Measurements from ENCODE around the gene FCN1.

The FCN1 gene

DNA sequence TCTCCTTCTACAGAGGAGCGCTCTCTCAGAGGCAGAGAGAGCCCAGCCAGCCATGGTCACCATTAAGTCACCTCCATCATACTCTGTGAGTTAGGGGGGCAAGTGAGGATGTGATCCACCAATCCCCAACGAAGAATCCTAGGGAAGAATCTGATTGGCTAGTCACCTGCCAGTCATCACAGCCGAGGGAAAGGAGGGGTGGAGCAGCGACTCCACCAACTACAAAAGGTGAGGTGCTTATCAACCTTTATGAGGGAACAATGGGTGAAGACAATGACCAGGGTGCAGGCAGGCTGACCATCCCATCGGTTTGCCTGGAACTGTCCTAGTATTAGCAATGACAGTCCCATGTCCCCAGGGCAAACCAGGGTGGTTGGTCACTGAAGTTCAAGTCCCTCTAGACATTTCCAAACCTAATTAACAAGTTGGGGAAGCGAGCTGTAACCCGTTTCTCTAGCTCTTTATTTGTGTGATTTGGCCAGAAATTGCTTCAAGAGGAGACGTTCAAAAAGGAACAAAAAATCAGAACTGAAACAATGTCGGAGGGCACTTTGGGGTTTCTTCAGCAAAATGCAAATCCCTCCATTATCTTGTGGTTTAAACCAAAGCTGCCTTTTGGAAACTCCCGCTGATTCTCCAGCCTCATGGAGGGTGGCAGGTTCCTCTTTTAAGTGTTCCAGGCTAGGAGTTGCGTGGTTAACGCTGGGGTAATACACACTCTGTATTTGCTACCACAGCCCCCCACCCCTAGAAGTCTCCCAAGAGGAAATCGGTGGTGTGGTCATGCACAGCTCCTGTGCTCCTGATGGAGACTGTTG lies 18.8 kb upstream of the FCN1 start:
- DNase-seq = no peak

DNA sequence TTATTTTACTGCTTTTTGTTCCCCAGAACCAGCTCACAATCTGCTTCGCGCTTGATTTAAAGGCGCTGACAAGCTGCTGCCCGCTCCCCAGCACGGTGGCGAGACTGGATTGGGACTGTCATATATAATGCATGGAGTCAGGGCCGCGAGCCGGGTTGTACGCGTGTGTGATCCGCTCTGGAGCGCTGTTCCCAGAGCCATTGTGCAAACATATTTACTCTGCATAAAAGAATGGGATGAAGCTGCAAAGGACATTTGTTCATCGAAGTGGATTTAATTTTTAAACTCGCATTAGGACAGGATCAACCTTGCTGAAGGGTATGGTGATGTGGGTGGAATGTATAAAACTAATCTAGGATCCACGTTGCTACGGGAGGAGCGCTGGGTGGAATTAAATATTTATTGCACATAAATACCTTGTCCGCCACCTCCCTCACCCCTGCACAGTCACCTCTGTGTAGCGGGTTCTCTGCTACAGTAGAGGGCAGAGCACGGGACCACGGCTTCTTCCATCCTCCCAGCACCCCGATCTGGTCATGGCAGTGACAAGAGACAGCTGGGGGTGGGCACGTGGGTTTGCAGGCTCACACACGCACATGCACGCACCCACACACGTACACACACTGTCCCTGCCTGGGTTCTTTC lies 18.1 kb upstream of the FCN1 start:
- DNase-seq = no peak

DNA sequence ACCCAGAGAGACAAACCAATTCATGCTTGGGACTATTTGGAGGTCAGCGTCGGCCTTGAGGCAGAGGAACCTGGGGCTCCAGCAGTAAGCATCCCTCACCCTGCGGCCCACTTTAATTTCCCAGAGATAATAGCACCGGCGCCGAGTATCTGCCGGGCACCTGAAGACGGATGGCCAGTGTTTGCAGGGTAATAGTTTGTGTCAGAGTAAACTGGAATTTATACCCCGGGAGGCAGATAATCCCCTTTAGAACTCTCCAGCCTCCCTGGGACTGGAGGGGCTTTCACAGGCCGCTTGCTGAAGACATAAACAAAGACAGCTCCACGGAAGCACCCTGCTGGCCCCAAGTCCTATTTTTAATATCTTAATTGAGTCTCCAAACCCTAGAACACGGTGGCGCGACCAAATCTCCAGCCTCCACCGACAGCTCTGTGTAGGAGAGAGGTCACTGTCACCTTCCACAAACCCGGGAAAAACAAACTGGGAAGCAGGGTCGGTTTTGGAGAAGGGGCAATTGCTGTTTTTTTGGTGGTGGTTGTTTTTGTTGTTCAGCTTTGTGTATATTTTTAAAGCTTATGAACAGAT lies 17.4 kb upstream of the FCN1 start:
- no peak for DNase-seq

DNA sequence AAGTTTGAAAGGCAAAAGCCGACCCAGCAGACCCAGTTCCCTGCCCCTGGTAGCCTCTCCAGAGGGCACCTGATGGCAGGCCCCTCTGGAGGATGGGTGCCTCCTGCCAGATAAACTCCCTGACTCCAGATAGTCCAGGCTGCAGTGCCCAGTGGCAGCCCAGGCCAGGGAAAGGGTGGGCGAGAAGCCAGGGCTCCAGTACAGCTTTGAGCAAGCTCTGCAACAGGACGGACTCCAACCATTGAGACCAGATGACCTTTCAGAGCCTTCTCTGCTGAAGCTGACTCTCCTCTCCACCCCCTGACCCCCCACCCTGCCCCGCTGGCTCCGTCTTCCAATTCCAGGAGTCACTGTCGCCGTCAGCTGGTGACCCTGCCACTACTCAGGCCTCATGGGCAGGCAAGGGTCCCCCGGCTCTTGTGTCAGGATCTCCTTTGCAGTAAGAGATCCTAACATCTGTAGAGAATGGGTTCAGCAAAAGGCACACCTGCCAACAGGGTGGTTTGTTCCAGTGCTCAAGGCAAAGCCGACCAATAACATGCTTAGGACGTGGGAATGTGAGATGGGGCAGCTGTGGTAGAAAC lies 15.5 kb upstream of the FCN1 start:
- no peak for DNase-seq

DNA sequence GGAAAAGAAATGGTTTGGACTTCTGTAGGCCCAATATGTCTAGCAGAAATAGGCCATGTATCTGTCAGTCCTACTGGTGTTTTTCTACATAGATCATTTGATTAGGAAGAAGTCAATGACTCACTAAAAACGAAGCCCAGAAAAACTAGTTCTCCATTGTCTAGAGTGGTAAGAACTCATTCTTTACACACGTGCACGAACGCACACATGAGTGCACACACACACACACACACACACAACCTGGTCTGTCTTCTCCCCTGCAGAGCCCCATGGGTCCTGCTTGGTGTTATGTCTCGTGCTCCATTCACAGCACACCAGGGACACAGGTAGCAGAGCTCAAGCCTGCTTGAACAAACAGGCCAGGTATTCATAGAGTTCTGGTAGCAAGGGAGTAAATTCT lies 14.9 kb upstream of the FCN1 start:
- no peak for DNase-seq

DNA sequence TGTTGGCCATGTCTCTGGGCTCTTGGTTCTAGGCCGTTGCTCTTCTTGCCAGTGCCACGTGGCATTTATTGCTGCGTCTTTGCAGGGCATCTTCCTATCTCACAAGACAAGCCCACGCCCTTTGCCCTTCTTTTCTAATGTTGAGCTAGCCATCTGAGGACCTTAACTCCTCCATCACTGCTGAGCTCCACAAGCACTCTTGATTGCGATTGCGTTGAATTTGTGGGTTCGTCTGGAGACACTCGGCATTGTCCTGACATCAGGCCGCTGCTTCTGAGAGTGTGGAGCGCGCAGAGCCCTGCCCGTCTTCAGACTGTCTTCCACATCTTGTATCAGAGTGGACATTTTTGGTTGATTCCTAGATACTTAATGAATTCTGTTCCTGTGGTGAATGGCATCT lies 14.5 kb upstream of the FCN1 start:
- DNase-seq = no peak

DNA sequence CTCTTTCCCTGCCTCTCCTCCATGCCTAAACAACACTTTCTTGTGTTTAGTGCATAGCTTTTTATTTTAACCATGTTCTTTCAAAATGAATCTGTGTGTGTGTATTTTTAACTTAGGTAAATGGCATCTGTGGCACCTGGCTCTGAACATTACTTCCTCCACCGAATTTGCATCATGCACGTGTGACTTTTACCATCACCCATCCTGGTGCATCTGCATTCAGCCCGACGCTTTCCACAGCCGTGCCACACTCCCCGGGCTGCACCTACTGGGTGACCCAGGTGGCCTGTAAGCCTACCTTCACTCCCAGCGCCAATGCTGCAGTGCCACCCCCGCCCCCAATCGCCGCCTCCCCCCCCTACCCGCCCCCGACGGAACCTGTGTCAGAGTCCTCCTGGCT lies 12.7 kb upstream of the FCN1 start:
- no peak for DNase-seq

DNA sequence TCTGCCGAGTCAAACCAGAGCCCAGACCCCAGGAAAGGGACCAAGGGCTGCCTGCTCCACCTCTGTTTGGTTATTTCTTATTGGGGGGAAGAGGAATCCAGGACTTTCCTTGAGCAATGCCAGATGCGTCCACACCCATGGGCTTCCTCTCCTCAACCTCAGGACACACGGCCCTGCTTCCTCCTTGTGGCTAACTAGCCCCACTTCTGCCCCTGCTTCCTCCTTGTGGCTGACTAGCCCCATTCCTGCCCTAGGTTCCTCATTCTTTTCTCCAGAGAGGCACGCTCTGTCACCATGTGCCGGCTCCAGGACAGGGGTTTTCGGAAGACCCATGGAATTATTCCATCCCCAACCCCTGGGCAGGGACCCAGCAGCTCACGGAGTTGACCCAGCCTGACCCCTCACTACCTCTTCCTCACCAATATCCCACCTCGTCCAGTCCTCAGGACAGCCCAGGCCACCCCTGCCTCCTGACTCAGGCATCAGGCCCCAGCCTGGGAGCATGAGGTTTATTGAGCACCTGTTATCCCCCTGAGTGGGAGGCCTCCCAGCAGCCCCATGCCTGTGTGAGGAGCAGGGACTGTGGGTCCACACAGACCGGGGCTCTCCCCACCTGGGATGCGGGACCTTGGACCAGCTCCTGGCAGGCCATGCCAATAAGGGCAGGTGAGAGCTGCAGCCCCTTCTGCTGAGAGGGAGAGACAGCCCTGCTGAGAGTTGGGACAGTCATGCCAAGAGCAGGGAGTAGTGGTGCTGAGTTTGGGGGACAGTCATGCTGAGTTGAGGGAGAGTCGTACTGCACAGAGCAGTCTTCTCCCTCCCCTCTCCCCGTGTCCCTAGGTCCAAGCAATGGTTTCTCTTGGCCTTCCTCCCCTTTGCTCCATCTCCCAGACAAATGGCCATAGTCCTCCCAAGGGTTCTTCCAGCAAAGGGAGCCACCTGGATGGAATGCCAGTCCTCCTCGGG lies 11.8 kb upstream of the FCN1 start:
- DNase-seq = no peak

DNA sequence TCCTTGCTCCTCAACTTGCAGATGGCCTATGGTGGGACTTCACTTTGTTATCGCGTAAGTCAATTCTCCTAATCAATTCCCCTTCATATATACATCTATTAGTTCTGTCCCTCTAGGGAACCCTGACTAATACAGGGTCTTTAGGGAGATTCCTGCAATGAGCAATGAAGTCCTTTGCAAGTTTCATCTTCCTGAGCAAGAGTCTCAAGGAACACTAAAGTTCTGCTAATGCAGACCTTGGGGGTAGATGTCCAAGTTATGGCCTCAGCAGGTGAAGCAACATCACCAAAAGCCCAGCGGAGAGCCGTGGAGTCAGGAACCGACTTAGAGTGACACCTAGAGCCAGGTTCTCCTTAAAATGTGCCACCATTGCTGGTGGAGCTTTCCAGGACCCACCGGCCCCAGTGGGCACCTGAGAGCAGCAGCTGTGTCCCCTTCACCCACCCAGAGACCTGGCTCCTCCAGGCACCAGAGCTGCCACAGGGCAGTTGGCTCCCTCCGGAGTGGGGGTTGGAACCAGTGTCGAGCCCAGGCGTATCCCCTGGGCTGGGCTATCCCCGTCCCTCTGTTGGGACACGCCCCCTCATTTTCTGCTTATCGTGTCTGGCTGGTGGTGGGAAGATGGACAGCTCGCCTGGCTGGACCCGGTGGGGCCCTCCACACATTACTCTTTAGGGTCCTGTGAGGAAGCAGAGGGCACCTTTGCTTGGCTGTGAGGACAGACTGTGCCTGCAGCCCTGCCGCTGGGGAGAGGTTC lies 10.9 kb upstream of the FCN1 start:
- no peak for DNase-seq

DNA sequence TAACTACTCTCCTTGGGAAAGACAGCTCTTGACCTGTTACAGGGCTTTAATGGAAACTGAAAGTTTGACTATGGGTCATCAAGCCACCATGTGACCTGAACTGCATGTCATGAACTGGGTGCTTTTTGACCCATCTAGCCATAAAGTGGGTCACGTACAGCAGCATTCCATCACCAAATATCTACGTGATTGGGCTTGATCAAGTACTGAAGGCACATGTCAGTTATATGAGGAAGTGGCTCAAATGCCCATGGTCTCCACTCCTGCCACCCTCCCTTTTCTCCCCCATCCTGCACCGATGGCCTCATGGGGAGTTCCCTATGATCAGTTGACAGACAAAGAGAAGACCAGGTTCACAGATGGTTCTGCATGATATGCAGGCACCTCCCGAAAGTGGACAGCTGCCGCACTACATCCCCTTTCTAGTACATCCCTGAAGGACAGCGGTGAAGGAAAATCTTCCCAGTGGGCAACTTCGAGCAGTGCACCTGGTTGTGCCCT lies 7.3 kb upstream of the FCN1 start:
- no peak for DNase-seq

DNA sequence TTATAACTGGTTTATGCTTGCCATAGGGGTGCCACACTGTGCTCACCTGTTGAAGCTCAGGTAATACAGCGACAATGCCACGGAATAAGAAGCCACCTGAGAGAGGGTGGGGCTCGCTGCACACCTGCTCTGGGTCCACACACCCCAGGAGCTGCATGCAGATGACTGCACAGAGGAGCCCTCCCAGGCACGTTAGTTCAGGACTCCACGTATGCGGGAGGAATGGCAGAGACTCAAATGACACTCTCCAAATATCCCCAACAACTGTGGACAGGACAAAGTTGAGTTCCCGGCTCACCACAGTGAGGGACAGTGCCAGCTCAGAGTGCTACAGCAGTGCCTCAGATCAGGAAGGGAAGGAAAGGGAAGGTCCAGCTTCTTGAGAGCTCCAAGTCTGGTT lies 5.8 kb upstream of the FCN1 start:
- DNase-seq = no peak

DNA sequence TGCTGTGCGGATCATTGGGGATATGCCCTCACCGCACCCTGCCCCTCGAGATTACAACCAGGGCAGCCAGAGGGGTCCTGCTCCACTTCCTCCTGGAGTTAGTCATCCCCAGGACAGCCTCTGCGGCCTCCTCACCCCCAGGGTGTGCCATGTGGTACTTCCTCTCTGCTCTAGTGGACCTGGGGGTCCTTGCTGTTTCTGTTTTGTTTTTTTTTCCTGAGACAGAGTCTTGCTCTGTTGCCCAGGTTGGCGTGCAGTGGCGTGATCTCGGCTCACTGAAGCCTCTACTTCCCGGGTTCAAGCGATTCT lies 5.2 kb upstream of the FCN1 start:
- DNase-seq = no peak

DNA sequence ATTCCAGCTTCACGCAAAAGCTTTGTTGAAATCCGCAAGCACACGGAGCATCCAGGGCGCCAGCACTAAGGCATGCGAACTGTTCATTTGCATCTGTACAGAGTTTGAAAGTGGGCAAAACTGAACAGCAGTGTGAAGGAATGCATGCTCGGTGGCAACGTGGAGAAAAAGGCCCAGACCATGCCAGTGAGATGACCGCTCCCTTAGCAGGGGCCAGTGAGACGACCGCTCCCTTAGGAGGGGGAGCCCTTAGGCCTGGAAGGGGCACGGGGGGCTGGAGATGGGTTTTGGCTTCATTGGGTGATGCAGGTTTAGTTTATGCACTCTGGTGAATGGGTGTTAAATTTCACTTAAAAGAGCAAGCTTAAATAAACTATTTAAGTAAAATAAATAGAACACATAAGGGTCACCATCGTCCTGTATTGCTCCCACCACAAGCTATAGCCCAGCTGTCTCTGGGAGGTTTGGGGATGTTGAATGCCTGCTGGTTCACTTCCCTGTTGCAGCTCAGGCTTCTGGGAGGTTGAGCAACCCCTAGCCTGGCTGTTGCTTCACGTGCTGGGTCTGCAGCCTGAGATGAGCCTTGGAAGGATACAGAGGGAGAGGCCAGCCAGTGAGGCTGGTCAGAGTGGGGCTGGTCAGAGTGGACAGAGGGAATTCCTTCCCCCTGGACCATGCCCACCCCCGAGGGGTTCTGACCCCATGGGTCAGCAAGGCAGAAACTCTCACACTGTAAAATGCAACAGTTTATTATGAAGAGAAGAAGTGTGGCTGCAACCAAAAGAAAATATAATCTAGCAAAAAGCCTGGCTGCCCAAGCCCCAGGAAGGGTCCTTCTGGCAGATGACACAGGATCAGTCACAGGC lies 4.6 kb upstream of the FCN1 start:
- DNase-seq = no peak

DNA sequence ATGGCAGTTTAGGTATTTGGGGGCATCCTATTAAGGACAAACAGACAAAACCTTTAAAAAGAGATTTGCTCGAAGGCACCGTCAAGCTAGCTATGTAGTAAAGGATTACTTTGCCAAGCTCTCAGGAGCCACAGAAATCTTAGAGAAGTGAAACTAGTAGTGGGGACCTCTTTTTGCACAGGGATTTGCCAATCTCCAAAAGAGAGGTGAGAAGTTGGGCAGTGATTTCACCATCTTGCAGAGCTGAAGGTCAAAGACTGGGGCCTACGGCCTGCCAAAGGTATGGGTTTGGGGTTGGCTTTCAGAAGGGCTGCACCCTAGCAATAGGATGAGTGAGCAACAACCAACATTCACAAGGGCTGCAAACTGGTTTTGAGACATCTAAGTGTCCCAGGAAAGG lies 1.6 kb upstream of the FCN1 start:
- no peak for DNase-seq

DNA sequence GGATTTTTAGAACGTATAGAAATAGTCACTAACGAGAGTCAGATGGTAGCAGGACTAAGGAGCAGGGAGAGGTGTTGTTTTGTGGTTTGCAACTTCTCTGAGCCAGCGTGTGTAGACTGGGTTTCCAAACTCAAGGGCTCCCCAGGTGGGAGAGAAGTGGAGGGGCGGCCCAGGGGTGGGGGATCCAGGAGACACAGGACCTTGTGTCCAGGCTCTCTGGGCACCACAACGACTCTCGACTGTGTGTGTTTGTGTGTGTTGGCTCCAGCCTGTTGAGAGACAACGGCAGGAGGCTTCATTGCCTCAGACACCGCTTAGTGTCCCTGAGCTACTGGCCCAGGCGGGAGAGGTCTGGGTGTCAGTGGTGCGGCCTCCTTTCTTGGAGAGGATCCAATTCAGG lies 934 bp upstream of the FCN1 start:
- no peak for DNase-seq

DNA sequence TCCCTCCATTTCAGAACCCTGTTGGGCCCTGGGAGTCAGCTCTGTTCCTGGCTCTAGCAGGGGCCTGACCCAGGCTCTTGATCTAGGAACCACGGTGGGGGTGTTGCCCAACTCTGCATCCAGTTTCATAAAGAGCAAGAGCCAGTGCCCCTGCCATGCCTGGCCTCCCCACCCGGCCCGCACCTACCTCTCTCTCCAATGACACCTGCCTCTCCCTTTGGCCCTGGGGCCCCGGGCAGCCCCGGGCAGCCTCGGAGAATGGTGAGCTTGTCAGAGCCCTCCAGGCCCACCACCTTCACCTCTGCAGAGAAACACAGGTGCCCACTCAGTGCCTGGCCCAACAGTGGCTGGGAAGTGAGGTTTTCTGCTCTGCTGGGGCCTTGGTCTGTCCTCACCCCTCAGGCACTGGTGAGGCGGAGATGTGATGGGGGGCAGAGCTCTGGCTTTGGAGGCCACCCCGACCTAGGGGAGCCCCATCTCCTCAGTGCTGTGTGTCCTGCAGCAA lies 1.5 kb downstream of the FCN1 start:
- DNase-seq = no peak

DNA sequence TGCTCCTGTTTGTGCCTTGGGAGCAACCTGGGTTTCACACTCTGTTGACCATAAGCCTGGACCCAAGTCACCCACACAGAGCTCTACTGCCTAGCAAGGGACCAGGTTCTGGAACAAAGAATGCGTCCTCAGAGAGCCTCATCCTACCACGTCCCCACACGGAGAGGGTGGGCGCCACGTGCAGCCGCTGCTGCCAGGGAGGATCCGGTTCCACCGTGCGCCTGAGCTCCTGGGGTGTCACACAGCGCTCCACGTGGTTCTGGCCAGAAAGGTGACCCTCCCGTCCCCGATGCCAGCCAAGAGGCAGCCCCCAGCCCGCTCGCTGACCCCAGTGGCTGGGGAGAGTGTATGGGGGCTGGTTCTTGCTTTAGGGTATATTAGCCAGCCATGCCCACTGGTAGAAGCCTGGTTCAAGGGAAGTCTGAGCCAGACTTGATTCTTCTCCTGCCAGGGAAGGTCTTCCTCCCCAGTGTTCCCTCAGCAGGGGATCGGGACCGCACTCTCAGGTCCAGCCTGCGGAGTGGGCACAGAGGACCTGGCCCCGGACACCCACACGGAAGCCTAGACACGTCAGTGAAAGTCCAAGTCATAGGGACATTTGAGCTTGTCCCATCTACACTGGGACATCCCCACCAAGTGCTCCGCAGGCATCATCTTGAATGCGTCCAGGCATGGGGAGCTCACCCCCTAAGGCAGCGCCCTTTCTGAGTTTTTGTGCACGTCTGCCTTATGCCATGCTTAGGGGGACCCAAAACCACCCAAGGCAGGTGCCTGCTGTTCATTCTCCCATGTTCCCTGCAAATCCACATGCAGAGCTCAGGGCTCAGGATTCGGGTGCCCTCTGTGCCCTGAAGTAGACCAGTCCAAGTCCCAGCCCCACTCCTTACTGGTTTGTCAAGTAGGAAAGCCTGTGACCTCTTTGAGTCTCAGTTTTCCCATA lies 2.4 kb downstream of the FCN1 start:
- DNase-seq = no peak

DNA sequence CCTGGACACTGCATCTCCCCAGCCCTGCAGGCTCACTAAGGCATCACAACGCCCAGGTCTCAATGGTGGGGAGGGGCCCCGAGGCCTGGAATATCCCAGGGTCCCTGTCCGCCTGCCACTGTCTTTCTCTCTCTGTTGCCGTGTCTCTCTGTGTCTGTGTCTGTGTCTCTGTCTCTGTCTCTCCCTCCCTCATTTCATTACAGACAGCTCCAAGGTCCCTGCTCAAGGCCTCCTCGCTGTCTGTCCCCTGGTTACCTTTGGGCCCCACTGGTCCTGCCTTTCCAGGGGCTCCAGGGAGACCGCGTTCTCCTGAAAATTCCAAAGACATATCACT lies 3.2 kb downstream of the FCN1 start:
- DNase-seq = no peak

DNA sequence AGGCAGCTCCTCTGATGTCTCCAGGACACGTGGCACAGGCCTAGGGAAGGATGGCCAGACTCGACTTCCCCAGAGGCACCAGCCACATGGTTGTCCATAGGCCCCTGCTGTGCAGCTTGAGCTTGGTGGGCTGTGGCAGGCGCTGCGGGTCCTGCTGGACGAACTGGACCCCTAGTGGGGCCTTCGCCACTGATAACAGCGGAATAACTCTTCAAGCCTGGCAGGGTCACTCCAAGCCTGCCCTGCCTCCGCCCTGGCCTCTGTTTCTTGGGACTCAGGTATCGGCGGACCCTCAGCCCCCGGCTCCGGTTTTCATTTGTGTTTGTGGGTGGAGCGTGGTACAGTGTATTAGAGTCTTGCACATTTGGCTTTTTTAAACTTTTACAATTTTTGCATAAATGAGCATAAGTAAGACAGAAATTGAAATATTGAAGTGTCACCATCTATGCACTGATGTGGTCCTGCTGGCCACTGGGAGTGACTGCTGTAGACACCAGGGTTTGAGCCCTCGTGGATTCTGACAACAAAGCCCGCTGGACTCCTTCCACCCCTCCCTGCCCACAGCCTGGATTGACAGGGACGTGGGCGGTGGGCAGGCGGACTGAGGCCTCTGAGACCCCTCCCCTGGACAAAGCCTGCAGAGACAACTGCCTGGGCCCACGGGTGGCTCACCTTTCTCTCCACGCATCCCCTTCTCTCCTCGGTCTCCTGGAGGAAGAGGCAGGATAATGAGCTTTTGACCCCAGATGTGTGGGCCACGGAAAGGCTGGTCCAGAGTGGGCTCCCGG lies 3.8 kb downstream of the FCN1 start:
- DNase-seq = no peak

All from NCI-H774 (cell line).